GM12874 (cell line): ENCODE results near the gene SYNJ2.

Source experiments
- TF ChIP-seq, protein P1 (sequence below): IDR thresholded peaks from 2 replicates; pipeline ENCODE4 v1.5.1; 2011; ENCODE audit warnings: low read depth, mild to moderate bottlenecking, control low read depth, low read length, moderate library complexity; ENCODE audit not compliant: insufficient read depth

SYNJ2 gene

DNA sequence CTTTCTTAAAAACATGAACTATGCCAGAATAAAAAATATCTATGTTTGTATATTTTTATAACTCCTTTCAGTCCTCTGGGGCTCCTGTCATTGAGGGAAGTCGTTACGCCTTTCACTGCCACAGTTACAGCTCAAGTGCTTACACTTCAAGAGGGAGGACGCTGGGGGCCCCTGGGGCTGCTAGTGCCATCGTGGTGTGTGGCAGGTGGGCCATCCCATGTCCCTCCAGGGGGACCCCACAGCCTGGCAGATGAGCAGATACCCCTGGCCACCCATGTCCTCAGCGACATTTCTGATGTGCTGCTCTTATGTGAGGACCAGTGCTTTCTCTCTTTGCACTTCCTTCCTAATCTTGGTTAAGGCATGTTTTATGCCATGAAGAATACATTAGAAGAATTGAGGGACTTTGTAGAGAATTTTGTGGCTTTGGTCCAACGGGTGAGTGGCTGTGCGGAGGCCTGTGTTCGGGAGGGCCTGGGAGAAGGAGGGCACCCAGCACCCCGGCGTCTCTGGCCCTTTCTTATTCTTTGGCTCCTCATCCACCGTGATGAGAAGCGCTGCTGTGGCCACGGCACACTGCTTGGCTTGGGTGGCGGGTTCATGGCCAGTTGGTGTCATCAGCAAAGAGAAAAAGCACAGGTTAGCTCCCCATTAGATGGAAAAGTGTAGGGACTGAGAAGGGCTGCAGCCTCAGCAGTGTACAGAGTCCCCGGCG lies 38.3 kb upstream of the SYNJ2 start:
- TF ChIP-seq, protein P1, sequence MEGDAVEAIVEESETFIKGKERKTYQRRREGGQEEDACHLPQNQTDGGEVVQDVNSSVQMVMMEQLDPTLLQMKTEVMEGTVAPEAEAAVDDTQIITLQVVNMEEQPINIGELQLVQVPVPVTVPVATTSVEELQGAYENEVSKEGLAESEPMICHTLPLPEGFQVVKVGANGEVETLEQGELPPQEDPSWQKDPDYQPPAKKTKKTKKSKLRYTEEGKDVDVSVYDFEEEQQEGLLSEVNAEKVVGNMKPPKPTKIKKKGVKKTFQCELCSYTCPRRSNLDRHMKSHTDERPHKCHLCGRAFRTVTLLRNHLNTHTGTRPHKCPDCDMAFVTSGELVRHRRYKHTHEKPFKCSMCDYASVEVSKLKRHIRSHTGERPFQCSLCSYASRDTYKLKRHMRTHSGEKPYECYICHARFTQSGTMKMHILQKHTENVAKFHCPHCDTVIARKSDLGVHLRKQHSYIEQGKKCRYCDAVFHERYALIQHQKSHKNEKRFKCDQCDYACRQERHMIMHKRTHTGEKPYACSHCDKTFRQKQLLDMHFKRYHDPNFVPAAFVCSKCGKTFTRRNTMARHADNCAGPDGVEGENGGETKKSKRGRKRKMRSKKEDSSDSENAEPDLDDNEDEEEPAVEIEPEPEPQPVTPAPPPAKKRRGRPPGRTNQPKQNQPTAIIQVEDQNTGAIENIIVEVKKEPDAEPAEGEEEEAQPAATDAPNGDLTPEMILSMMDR: no peak

DNA sequence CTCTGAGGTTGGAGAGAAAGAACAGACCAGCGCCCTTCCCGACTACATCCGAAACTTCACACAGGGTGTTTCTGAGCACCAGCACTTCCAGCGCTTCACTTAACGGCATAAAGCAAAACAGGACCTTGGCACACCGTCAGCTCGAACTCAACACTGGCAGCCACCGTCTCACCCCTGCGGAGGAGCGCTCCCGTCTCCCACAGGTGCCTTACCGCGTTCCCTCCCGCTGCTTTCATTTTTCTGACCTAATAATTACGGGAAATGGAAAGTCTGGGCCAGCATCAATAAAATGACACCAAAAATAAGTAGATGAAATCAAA lies 37.7 kb upstream of the SYNJ2 start:
- TF ChIP-seq, protein P1: no peak

DNA sequence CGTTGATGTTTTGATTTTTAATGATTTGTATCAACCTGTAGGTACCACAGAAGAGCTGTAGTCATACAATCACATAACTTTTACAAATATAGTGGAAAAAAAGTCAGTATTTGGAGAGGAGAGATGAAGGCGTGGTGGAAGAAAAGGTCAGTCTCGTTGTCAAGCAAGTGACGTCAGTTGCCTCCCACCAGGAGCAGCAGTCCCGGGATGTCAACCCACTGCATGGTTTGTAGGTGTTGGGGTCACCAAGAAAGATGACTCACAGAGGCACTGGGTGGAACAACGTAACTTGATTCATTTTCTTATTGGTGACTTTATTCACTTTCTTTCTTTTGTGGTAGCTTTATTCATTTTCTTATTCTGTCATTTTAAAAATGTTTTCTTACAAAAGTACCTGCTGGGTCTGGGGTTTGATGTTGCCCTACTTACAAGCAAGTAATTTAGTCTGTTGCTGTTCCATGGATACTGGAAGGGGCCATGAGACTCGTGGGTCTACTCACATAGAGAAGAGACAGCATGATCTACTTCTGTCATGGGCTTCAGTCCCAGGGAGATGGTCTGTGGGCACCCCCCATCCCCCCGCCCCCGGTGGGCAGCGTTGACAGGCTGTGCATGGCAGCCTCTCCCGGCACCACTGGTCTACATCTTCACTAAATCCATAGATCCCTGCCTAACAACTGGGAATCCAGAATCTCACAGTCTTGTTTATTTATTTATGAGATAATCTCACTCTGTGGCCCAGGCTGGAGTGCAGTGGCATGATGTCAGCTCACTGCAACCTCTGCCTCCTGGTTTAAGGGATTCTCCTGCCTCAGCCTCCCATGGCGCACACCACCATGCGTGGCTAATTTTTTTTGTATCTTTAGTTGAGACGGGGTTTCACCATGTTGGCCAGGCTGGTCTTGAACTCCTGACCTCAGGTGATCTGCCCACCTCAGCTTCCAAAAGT lies 36.4 kb upstream of the SYNJ2 start:
- TF ChIP-seq, protein P1: no peak

DNA sequence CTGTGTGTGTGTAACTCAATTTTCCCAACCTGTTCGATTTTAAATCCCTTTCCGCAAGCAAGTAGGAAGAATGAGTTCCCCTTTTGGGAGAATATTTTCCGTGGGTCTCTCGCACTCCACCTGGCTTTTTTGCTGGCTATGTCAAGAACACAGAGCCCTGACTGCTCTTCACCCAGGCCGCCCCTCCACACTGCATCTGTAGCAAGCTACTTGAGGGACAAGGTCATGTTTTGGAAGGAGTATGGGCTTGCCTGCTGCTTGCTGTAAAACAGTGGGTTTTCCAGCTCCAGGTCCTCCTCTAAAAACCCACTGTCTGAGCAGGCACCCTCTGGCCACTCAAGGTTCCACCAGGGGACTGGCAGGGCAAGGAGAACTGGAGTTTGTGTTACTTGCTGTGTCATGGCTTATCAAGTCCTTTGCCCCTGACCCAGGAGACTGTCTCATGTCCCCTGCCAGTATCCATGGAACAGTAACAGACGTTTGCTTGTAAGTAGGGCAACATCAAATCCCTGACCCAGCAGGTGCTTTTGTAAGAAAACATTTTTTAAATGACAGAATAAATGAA lies 35.5 kb upstream of the SYNJ2 start:
- TF ChIP-seq, protein P1: no peak

DNA sequence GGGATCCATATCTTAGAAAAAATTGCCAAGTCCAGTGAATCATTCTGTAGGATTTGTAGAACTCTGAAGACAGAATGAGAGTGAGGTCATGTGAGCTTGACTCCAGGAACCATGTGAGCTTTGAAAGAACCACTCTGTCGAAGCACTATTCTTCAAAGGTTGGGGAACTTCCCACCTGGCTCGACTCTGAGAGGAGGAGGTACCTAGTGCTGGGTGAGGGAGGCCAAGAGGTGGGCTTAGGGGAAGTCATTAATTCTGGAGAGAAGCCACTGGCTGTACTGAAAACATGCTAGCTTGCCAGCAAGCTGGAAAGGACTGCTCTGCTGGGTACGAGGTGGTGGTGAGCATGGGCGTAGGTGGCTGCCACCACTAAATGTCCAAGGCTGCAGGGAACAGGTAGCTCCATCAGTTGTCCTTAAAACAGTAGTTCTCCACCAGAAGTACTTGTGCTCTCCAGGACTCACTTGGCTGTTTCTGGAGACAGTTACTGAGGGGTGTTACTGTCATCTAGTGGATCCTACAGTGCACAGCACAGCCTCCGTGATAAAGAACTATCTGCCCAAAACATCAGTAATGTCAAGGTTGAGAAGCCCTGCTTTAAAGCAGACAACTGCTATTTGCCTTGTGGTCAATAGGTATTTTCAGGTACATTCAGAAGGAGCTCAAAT lies 34.7 kb upstream of the SYNJ2 start:
- TF ChIP-seq, protein P1: peak; percentile 80

DNA sequence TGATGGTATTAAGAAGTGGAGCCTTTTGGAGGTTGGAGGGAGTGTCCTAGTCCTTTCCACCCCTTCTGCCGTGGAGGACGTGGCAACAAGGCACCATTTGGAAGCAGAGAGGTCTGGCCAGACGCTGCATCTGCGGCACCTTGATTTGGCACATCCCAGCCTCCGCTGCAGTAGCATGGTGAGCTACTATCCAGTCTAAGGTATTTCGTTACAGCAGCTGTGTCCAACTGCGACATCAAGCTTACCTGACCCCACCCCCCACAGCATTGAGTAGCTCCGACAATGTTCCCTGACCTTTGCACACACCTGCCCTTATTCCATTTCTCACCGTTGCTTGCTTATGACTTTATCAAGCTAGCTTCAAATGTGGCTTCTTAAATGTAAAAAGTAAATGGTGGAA lies 29.8 kb upstream of the SYNJ2 start:
- TF ChIP-seq, protein P1: no peak

DNA sequence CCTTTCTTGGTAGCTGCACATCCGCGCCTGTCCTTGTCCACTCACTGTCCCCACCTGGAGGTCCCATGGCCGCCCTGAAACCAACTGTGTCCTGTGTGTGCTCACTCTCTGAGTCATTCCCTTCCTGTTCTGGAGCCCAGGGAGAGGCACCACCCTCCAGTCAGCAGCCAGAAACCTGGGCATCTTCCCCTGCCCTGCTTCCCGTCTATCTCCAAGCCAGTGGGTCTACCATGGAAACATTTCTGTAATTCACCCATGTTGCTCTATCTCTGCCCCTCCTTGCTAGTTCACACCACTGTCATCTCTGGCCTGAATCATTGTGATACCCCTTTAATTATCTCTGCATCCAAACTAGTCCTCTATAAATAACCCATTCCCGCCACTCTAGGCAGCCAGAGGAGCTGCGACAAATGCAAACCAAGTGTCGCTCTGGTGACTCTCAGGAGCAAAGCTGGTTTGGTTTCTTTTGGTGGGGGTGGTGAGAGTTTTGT lies 28.8 kb upstream of the SYNJ2 start:
- TF ChIP-seq, protein P1: no peak
